Measurements from ENCODE around the gene CFAP46.

GRCh38 chr10:132764108-132764507 is 178.3 kb downstream of the CFAP46 start:
- TF ChIP-seq FOXK2 (IDR thresholded peaks at IDR 0.05): no peak
- TF ChIP-seq TCF7 (IDR thresholded peaks at IDR 0.05; ENCODE audit: borderline replicate concordance): no peak
- no peak for TF ChIP-seq ZSCAN29 (IDR thresholded peaks at IDR 0.05)
- no peak for TF ChIP-seq ZBED1 (IDR thresholded peaks at IDR 0.05; ENCODE audit: borderline replicate concordance)
- TF ChIP-seq CREB1 (IDR thresholded peaks at IDR 0.05; ENCODE audit: low read depth): no peak
- no peak for TF ChIP-seq BHLHE40 (IDR thresholded peaks at IDR 0.05; ENCODE audit: borderline replicate concordance in 1 of 2, low read depth in 2 of 2, low read length in 1 of 2)
- TF ChIP-seq ZNF274 (IDR thresholded peaks at IDR 0.05; ENCODE audit: insufficient read depth, insufficient read length): no peak
